NK-92 treated with Interleukin-12 subunit alpha and Interleukin-12 subunit beta, amount 100 ng/mL, for 24 hours (cell line): ENCODE measurements around the gene MED16.
A peak's percentile ranks its signal among the peaks of the same experiment; 100 is the strongest.

Experiments
- DNase-seq: peaks from one replicate; lab custom pipeline; 2025; lab: John Stamatoyannopoulos, UW

Gene MED16

DNA sequence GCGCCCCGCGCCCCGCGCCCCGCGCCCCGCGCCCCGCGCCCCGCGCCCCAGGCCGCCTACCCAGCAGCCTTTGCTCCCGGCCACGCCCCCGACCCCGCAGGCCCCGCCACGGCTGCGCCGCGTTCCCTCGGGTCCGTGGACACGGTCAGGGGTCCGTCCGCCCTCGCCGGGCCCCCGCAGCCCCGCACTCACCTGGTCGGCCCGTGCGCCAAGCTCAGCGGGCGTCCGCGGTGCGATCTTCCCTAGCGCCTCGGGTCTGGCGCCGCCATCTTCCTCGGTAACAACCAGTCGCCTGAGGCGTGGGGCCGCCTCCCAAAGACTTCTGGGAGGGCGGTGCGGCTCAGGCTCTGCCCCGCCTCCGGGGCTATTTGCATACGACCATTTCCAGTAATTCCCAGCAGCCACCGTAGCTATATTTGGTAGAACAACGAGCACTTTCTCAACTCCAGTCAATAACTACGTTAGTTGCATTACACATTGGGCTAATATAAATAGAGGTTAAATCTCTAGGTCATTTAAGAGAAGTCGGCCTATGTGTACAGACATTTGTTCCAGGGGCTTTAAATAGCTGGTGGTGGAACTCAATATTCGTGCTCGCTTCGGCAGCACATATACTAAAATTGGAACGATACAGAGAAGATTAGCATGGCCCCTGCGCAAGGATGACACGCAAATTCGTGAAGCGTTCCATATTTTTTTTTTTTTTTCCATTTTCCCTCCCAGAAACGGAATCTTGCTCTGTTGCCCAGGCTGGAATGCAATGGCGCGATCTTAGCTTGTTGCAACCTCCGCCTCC is at the start of gene MED16, which contains the start of gene RNU6-9:
MED16 (minus strand) TSS at position 294 of the 796 bp plus-strand sequence. CDS start 2,056 bp downstream, outside the sequence.
RNU6-9 (plus strand) TSS at position 591 of the 796 bp plus-strand sequence.
- DNase-seq = peak; percentile 74

DNA sequence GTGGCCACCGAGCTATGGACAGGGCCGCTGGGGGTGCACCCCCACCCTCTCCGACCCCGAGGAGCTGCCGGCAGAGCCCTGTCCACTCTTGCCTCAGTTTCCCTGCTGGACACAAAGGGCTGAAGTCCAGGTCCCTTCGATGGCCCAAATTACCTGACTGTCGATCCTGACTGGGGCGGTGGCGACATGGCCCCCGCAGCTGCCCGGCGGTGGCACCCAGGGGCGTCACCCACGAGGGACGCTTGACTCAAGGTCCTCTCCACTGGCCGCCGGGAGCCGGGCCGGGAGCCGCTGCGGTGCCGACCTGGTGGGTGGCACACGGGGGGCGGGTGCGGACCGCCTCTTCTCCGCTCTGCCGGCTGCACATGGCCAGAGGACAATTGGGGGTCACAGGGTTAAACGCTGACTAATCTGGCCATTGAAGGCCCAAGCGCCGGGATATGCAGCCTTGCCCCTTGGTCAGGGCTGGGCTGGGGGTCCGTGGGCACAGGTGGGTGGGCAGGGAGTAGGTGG is 49.2 kb upstream of the MED16 start:
- DNase-seq = no peak

DNA sequence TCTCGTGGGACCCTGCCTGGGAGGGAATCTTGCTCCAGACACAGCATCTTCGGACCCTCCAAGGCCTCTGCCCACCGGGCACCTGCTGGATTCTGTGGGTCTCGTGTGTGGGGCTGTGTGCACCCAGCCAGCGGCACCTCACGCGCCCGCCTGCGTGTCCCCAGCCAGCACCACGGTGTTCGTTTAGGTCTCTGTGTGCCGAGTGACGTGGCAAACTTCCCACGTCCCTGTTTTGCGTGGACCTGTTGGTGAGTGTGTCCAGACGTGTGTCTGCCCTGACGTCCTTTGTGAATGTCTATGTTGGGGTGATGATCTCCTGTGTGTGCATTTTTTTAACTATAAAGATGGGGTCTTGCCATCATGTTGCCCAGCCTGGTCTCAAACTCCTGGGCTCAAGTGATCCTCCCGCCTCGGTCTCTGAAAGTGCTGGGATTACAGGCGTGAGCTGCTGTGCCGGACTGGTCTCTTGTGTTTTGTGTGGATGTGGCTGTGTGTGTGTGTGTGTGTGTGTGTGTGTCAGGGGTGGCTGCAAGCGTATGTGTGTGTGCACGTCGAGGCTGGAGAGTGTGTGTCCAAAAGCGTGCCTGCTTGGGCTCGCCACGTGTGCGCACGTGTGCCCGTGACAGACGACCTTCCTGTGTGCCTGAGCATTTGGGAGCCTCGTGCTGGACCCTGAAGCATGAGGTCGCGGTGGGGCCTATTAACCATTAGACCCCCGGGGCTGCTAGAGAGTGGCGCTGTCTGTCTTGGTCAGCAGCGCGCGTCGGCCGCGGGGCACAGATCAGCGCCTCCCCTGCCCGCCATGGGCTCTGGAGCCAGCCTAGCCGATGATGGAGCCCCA is 48.5 kb upstream of the MED16 start:
- DNase-seq = no peak

DNA sequence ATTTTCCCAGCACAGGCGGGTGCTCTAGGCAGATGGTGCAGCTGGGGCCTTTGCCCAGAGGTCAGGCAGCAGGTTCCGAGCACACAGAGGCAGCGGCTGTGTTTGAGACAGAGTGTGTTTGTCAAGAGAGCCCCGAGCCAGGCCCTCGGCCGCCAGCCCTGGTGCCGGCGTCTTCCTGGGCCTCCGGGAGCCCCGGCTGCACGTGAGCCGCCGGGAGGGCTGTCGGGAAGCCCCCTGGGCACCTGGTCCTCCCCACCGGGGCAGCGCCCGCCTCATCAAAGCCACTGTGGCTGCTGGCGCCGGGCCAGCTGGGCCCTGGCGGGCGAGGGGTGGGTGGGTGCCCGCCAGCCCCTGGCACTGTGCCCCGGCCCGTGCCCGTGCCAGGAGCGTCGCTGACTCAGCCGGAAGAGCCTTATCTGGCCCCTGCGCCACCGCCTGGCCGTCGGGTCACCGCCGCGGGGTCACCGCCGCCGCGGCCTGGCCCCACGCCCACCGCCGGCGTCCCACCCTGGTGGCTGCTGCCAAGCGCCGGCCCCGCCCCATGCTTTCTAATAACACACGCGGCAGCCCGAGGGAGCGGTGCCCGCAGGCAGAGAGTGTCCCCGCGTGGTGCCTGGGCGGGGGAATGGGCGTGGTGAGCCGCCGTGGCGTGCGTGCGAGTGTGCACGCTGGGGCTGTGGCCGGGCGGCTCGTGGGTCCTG is 47.8 kb upstream of the MED16 start:
- DNase-seq = no peak

- no peak for DNase-seq
Observed at GRCh38 chr19:939922-940321, 46.9 kb upstream of the MED16 start.

DNA sequence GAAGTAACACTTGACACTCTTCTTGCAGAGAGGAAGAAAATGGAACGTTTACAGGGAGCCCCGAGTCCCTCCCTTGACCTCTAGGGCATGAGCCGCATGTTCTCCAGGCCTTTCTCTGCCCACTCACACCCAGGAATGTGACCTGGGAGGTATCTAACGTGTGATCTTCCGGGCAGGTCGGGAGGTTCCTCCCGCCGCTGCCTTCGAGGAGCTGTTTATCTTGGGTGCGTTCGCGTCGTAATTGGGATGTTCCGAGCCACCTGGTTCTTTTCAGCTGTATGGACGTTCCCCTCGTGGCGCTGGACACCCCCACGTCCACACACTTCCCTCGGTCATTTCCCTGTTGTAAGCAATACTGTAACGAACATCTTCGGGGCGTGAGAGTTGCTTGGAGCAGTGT is 46.5 kb upstream of the MED16 start:
- no peak for DNase-seq

DNA sequence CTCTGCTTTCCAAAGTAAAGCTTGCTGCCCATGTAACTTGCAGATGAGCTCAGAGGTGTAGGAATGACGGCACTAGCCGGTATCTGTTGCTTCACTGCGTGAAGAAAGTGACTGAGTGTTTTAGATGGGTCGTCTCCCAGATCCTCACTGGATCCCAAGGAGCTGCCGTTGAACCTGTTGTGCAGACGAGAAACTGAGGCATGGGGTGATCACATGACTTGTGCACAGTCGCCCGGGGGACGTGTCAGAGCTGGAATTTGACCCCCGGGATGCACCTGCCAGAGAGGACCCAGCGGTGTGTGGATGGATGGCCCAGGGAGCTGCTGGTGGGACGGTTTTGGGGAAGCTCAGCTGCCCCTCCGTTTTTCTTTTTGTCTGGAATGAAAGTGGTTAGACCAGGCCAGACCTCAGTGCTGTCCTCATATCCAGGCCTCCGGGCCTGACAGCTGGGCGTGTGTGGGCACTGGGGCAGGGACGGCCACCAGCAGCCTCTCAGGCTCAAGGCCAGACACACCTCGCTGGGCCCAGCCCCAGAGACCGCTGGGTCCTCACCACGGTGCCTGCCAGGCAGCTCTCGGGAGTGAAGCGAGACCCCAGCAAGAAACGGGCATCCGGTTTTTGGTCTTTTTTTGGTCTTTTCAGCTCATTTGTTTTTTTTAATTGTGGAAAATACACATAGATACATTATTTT is 45.4 kb upstream of the MED16 start:
- DNase-seq = no peak

- DNase-seq = no peak
Observed at GRCh38 chr19:937259-937694, 44.3 kb upstream of the MED16 start.

- DNase-seq = no peak
Observed at GRCh38 chr19:936175-936546, 43.2 kb upstream of the MED16 start.

GRCh38 chr19:934865-935479 is 42.0 kb upstream of the MED16 start:
- DNase-seq = no peak

DNA sequence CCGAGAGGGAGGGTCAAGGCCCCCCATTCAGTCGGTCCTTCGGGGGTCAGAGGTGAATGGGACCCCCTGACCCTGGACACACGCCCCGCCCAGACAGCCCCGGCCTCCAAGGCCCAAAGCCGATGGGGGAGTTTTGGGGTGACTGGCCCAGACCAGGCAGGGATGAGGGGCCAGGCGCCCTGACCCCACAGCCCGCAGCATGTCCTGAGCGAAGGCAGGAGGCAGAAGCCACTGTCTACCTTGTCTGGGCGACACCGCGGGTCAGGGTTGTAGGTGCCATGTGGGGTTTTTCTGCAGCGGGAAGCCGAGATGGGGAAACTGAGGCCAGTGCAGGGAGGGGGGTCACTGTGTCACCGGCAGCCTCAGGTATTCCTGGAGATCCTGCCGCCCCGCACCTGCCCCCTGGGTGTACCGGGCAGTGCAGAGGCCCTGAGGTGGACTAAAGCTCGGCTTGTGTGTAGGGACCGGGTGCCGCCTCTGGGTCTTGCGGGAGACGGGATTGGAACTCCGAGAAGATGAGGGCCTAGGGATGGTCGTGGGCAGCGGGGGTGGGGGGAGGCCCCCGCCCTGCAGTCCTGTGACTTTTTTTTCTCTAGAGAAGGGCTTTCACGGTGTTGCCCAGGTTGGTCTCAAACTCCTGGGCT is 41.3 kb upstream of the MED16 start:
- no peak for DNase-seq

DNA sequence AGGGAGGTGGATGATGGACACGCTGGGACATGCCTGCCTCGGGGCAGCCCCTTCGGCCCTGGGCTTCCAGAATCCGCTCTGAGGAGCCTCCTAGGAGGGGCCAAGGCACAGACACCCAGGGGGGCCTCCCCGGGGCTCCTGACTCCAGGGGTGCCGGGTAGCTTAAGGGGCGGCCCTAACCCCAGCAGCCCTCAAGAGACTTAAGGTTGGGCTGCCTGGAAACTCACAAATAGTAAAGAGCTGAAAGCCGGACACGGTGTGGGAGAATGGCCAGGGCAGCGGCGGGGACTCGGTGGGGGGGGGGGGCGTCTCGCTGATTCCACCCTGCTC is 40.5 kb upstream of the MED16 start:
- DNase-seq = no peak

DNA sequence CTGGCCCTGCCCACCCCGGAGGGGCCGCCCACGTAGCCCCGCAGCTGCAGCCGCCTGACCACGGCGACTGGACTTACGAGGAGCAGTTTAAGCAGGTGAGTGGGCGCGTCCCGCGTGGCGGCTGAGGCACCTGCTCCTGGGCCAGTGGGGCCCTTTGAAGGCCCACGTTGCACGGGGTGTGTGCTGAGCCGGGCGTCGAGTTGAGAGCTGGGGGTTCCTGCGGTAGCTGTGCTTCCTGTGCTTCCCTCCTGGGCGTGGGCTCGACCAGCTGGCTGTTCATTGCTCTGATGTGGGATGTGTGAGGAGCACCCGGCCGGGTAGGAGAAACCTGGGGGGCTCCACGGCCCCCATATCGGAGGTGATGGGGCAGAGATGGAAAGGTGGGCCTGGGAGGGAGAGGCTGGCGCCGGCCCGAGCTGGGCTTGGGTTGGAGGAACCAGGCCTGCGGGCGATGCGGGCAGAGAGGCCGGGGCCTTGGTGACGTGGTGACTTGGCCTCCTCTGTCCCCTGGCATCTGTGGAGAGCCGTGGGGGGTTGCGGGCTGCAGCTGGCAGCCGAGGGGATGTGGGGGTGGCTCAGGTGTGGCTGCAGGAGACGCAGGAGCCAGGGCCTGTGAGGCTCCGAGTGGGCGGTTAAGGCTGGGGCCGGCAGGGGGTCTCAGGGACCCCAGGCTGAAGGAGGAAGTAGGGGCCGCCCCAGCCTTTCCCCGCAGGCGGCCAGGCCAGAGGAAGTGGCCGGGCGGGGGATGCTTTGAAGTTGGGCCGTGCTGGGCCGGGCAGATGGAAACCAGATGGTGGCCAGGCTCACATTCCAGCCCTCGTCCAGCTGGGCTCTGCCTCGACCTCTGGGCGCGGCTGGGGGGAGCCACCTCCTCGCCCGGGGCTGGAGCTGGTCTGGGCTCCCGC is 39.9 kb upstream of the MED16 start:
- DNase-seq = no peak

DNA sequence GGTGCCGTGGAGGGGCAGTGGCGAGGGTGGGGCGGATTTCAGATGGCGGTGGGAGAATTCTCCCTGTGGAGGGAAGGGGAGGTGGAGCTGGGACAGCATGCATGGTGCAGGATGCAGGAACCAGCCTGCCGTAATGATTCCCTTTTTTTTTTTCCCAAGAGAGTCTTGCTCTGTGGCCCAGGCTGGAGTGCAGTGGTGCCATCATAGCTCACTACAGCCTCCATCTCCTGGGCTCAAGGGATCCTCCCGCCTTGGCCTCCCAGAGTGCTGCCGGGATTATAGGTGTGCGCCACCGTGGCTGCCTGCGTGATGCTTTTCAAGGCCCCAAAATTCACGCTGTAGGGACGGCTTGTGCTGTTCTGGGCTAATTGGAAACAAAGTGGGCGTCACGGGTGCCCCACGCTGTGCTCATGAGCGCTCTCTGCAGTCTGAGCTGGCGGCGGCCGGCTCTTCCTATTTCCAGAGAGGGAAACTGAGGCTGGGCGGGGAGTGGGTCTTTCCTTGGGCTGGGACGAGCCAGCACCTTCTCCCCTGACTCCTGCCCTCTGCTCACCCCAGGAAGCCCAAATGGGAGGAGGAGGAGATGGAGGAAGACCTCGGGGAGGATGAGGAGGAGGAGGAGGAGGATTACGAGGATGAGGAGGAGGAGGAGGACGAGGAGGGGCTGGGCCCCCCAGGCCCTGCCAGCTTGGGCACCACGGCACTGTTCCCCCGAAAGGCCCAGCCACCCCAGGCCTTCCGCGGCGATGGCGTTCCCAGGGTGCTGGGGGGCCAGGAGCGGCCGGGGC is 39.1 kb upstream of the MED16 start:
- DNase-seq = no peak

DNA sequence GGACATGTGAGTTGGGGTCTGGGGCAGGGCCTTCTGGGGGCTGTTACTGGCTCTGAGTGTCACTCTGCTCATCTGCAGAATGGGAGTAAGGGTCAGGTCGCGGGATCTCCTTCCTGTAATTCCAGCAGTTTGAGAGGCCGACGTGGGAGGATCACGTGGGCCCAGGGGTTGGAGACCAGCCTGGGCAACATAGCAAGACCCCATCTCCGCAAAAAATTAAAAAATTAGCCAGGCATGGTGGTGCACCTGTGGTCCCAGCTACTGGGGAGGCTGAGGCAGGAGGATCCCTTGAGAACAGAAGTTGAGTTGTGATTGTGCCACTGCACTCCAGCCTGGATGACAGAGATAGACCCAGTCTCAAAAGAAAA is 36.9 kb upstream of the MED16 start:
- no peak for DNase-seq

DNA sequence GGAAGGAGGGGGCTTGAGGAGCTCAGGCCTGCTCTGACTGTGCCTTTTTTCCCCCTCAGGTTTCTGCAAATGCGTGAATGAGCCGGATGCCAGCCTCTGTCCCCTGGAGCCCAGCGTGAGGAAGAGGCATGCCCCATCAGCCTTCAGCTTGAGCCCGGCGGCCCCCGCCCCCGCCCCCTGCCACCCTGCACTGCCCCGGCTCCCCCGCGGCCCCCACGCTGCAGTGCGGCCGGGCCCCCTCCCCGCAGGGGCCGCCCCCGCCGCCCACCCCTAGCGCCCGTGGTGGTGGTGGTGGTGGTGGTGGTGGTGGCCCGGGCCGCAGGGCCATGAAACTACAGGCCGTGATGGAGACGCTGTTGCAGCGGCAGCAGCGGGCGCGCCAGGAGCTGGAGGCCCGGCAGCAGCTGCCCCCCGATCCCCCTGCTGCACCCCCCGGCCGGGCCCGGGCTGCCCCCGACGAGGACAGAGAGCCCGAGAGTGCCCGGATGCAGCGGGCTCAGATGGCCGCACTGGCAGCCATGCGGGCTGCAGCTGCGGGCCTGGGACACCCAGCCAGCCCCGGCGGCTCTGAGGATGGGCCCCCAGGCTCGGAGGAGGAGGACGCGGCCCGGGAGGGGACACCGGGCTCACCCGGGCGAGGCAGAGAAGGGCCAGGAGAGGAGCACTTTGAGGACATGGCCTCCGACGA is 36.4 kb upstream of the MED16 start:
- no peak for DNase-seq

- no peak for DNase-seq
Observed at GRCh38 chr19:928471-929202, 35.6 kb upstream of the MED16 start.
